SK-N-SH (cell line): ENCODE data around the gene OLFML2A.

Experiments
- ELF1 ChIP-seq: IDR thresholded peaks from 2 replicates; pipeline ENCODE4 v1.4.0; 2012
- JUND ChIP-seq: IDR thresholded peaks from 2 replicates; pipeline ENCODE4 v1.4.0; 2012
- MXI1 ChIP-seq: IDR thresholded peaks from 2 replicates; pipeline ENCODE4 v1.6.1; 2012; ENCODE audit warnings: mild to moderate bottlenecking, low read depth, low read length, improper control_type of control experiment
- NRF1 ChIP-seq: IDR thresholded peaks from 2 replicates; pipeline ENCODE4 v1.6.1; 2012; ENCODE audit warnings: low read depth, mild to moderate bottlenecking, low read length
- POLR2AphosphoS5 ChIP-seq: IDR thresholded peaks from 2 replicates; pipeline ENCODE4 v1.6.1; 2012; ENCODE audit warnings: low read depth, low read length
- RAD21 ChIP-seq: IDR thresholded peaks from 2 replicates; pipeline ENCODE4 v1.6.1; 2012; ENCODE audit warnings: mild to moderate bottlenecking, low read length
- SMC3 ChIP-seq: IDR thresholded peaks from 2 replicates; pipeline ENCODE4 v1.6.1; 2012; ENCODE audit warnings: low read depth, low read length, improper control_type of control experiment
- TAF1 ChIP-seq: IDR thresholded peaks from 2 replicates; pipeline ENCODE4 v1.6.1; 2012; ENCODE audit warnings: low read depth, mild to moderate bottlenecking, low read length, moderate library complexity, borderline replicate concordance
- TF ChIP-seq, protein P1 (sequence below): IDR thresholded peaks from 2 replicates; pipeline ENCODE4 v1.6.1; 2012; ENCODE audit warnings: mild to moderate bottlenecking, low read depth, low read length, moderate library complexity
- TF ChIP-seq, protein P2 (sequence below): fragments of 200-600 bp; sonication (generic); IDR thresholded peaks from 2 replicates; pipeline ENCODE4 v1.6.1; 2017; ENCODE audit warnings: antibody characterized with exemption, mild to moderate bottlenecking, moderate library complexity
- TF ChIP-seq, protein P3 (sequence below): IDR thresholded peaks from 2 replicates; pipeline ENCODE4; 2012

DNA sequence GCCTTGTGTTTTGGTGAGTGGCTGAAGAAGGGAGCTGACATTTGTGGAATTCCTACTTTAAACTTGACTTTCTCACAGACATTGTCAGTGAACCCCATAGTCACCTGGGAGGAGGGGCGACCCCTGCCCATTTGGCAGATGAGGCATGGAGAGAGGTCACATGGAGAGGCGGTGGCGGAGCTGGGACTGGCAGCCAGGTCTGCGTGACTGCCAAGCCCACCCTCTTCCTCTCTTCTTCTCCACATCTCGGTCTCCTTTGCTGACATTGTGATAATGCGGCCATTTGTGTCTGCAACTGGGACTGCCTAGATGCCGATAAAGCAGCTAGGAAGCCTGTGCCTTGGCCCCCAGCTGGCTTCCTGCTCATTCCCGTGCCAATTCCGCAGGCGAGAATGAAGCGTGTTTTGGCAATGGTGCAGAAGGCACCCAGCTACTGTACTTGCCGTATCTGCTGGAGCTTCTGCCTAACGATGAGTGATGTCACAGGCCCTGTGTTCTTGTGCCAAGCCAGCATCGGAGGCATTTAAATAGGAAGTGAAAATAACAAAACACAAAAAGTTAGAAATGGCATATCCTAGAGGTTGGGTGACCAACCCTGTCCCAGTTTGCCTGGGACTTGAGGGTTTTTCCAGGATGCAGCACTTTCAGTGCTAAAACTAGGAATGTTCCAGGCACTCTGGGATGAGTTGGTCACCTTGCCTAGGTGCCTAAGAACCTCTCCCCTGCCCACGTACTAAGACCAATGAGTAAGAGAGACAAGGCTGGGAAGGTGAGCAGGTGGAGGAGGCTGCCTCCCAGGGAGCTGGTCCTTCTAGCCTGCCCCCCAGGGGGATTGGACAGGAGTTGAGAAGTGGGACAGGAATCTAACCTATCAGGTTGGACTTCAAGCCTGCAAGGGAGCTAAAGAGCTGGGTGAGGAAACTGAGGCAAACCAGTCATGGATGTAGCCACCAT is 23.6 kb downstream of the OLFML2A start:
- TF ChIP-seq, protein P1, sequence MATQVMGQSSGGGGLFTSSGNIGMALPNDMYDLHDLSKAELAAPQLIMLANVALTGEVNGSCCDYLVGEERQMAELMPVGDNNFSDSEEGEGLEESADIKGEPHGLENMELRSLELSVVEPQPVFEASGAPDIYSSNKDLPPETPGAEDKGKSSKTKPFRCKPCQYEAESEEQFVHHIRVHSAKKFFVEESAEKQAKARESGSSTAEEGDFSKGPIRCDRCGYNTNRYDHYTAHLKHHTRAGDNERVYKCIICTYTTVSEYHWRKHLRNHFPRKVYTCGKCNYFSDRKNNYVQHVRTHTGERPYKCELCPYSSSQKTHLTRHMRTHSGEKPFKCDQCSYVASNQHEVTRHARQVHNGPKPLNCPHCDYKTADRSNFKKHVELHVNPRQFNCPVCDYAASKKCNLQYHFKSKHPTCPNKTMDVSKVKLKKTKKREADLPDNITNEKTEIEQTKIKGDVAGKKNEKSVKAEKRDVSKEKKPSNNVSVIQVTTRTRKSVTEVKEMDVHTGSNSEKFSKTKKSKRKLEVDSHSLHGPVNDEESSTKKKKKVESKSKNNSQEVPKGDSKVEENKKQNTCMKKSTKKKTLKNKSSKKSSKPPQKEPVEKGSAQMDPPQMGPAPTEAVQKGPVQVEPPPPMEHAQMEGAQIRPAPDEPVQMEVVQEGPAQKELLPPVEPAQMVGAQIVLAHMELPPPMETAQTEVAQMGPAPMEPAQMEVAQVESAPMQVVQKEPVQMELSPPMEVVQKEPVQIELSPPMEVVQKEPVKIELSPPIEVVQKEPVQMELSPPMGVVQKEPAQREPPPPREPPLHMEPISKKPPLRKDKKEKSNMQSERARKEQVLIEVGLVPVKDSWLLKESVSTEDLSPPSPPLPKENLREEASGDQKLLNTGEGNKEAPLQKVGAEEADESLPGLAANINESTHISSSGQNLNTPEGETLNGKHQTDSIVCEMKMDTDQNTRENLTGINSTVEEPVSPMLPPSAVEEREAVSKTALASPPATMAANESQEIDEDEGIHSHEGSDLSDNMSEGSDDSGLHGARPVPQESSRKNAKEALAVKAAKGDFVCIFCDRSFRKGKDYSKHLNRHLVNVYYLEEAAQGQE: no peak
- TF ChIP-seq POLR2AphosphoS5: no peak
- TF ChIP-seq, protein P2, sequence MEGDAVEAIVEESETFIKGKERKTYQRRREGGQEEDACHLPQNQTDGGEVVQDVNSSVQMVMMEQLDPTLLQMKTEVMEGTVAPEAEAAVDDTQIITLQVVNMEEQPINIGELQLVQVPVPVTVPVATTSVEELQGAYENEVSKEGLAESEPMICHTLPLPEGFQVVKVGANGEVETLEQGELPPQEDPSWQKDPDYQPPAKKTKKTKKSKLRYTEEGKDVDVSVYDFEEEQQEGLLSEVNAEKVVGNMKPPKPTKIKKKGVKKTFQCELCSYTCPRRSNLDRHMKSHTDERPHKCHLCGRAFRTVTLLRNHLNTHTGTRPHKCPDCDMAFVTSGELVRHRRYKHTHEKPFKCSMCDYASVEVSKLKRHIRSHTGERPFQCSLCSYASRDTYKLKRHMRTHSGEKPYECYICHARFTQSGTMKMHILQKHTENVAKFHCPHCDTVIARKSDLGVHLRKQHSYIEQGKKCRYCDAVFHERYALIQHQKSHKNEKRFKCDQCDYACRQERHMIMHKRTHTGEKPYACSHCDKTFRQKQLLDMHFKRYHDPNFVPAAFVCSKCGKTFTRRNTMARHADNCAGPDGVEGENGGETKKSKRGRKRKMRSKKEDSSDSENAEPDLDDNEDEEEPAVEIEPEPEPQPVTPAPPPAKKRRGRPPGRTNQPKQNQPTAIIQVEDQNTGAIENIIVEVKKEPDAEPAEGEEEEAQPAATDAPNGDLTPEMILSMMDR: no peak
- TF ChIP-seq, protein P3, sequence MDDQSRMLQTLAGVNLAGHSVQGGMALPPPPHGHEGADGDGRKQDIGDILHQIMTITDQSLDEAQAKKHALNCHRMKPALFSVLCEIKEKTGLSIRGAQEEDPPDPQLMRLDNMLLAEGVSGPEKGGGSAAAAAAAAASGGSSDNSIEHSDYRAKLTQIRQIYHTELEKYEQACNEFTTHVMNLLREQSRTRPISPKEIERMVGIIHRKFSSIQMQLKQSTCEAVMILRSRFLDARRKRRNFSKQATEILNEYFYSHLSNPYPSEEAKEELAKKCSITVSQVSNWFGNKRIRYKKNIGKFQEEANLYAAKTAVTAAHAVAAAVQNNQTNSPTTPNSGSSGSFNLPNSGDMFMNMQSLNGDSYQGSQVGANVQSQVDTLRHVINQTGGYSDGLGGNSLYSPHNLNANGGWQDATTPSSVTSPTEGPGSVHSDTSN: no peak
- TF ChIP-seq SMC3: no peak
- no peak for TF ChIP-seq NRF1
- TF ChIP-seq MXI1: no peak
- TF ChIP-seq RAD21: no peak
- no peak for TF ChIP-seq JUND
- no peak for TF ChIP-seq TAF1
- no peak for TF ChIP-seq ELF1
